Inferior parietal cortex (tissue), 1 donor: ENCODE data around the gene ZNF446.
A peak's percentile ranks its signal among the peaks of the same experiment; 100 is the strongest.
"Not testable (repeated sequence)": the region's sequence is repeated elsewhere in the genome, so short reads cannot be mapped to it uniquely, and the experiment has no call there.

Source experiments
- DNase-seq: peaks from one replicate; pipeline ENCODE4 v3.0.0-alpha.2; 2016; ENCODE audit errors: extremely low spot score

Gene ZNF446

DNA sequence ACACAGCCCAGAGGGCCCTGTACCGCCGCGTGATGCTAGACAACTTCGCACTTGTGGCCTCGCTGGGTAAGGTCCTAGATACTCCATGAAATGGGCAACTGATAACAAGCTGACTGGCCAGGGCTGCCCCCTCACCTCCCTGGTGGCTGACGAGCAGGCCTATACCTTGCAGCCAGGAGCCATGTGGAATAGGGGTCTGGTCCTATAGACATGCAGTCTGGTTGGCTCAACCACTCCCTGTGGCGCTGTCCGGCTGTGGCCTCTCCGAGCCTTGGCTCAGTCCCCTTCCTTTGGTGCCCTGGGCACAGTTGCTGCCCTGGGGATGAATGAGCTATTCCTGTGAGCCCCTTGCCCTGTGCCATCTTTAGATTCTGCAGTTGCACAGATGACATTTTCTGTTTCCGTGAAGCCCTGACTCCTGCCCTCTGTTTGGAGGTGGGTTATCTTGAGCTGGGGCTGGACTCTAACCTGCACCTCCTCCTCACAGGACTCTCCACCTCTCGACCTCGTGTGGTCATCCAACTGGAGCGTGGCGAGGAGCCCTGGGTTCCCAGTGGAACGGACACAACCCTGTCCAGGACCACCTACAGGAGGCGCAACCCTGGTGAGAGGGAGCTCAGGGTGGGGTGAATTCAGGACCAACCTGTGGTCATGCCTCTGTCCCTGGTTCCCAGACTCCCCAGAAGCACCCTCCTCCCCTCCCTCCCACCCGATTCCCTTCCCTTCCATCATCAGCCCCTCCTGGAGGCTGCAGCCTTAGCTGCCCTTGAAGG lies 6.7 kb upstream of the ZNF446 start:
- no peak for DNase-seq

GRCh38 chr19:58470837-58471543 lies 5.2 kb upstream of the ZNF446 start:
- not testable (repeated sequence) for DNase-seq

DNA sequence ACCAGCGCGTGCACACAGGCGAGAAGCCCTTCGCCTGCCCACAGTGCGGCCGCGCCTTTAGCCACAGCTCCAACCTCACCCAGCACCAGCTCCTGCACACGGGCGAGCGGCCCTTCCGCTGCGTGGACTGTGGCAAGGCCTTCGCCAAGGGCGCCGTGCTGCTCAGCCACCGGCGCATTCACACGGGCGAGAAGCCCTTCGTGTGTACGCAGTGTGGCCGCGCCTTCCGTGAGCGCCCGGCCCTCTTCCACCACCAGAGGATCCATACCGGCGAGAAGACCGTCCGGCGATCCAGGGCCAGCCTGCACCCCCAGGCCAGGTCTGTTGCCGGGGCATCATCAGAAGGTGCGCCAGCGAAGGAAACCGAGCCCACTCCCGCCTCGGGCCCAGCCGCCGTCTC lies 4.4 kb upstream of the ZNF446 start:
- DNase-seq = no peak

DNA sequence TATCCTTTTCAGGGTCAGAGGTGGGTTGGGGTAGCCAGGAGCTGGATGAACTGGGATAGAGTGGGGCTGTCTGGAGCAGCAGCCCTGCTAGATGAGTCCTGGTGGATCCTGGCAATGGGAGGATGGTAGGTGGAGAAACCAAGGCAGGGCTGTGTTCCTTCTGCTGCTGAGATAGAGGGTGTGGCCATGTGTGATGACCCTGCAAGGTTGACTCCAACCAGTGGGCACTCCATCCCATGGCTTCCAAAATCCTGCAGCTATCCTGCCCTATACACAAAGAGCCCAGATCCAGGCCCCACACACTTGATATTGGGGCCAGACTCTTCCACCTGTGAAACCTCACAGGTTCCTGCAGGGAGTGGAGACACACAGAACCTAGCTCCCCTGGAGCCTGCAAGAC lies 2.4 kb upstream of the ZNF446 start:
- DNase-seq = no peak

- DNase-seq = no peak
Observed at GRCh38 chr19:58474291-58474996, 1.7 kb upstream of the ZNF446 start.

DNA sequence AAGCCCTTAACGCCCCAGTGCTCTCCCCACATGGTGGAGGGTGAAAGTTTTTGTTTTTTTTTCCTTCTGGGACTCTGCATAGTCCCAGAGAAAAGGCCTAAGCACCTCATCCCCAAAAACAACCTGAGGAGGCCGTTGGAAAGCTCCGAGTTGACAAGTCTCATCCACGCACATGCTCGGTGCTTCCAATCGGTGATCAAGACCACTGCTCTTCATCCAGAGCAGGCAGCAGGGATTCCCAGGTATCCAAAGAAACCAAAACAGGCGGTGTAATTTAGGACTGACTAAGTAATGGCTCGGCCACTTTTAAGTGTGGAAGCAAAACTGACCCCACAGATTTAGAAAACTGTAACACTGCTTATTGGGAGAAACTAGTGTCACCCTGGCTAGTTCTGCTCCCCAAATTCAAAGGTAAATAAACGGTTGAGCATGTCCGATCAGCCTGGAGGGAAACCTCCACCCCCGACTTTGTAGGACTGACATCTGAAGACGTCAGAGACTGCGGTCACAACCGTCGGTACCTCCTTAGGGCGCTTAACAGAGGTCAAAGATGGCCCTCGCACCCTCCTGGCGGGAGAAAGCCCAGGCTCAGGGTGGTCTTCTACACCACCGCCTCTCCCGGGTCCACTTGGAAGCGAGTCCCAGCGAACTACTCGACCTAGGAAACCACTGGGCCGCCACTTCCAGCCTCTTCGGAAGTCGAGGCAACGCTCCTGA lies 997 bp upstream of the ZNF446 start:
- peak; percentile 6 for DNase-seq

DNA sequence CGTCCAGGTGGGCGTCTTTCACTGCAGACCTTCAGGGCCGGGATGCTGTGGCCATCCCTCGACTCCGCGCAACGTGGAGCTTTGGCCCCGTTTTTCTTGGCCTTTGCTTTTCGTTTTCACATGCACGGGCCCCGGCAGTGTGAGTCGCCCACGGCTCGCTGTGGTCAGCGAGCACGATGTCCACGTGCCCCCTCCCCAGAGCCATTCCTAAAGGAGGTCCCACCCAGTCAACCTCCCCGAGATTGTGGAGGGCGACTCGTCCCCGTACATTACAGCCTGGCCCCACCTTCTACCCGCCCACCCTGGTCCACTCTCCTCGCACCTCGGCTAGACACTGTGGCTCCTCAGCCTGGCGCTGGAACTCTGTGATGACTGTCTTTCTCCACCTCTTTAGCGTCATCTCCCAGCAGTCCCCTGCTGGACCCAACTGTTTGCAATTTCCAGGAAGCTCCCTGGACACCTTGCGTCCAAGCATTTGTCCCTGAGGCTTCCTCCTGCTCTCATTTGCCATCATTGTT lies 405 bp downstream of the ZNF446 start:
- DNase-seq = peak; percentile 19

GRCh38 chr19:58477130-58477529 lies 978 bp downstream of the ZNF446 start:
- no peak for DNase-seq

DNA sequence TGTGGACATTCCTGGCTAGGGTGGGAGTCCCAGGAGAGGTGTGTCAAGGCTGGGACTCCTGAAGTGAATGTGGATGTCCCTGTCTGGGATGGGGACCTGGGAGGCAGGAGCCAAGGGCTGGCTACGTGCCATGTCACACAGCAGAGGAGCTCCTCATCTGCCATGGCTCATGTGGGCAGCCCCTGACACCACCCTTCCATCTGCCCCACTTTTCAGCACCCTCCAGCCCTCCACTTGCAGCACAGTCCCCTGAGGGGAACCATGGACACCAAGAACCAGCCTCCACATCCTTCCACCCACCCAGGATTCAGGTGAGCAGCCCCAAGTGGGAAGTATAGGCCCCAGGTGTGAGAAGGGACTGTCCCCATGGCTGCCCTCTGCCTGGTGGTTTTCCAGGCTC lies 1.7 kb downstream of the ZNF446 start:
- no peak for DNase-seq

GRCh38 chr19:58479303-58479702 lies 3.2 kb downstream of the ZNF446 start:
- DNase-seq = no peak

DNA sequence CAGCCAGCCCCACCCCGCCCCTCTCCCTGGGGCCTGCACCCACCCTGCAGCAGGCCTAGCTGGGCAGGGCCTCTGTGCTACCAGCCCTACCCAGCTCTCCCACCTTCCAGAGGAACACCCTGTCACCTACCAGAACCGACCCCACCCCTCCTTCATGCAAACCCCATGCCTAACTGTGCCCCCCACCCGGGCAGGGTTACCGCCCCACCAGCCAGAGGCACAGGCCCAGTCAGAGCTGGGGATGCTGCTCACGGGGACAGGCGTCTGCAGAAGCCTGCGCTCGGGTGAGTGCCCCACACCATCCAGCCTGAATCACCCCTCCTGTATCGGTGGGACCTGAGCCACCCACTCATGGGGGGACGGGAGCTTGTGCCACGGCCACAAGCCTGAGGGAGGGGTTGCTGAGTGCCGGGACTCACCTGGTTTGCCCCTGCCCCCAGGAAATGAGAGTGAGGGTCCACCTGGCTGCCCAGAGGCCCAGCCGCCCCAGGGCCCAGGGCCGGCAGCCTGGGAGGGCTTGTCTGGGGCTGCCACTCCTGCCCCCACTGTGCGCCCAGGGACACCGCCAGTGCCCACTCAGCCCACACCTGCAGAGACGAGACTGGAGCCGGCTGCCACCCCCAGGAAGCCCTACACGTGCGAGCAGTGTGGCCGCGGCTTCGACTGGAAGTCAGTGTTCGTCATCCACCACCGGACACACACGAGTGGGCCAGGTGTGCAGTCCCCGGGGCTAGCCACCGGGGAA lies 3.8 kb downstream of the ZNF446 start:
- no peak for DNase-seq

GRCh38 chr19:58480481-58480830 lies 4.3 kb downstream of the ZNF446 start:
- no peak for DNase-seq

- DNase-seq = no peak
Observed at GRCh38 chr19:58480831-58481230, 4.7 kb downstream of the ZNF446 start.

GRCh38 chr19:58482372-58482771 lies 6.2 kb downstream of the ZNF446 start:
- DNase-seq = no peak

DNA sequence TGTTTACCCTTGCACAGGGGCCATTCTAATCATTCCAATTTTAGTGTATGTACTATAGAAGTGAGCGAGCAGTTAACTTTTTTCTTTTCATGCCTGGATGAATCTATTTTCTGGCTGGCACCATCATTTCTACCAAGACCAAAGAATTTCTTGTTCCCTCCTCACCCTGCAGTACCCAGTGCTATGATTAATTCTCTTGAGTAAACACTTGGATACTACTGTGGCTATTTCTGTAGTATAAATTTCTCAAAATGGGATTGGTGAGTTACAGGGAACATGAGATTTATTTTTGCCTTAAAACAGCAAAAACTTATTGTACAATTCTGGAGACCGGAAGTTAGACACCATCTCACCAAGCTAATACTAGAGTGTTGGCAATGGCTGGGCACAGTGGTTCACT lies 7.6 kb downstream of the ZNF446 start:
- peak; percentile 29 for DNase-seq

DNA sequence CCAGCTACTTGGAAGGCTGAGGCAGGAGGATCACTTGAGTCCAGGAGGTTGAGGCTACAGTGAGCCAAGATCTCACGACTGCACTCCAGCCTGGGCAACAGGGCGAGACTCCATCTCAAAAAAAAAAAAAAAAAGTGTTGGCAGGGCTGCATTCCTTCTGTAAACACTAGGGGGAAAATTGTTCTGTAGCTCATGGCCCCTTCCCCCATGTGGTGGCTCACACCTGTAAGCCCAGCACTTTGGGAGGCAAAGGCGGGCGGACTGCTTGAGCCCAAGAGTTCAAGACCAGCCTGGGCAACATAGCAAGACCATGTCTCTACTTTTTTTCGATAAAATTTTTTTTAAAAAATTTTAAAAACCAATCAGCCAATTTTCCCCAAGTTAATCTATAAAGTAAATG lies 8.2 kb downstream of the ZNF446 start:
- not testable (repeated sequence) for DNase-seq

GRCh38 chr19:58491393-58491792 lies 15.2 kb downstream of the ZNF446 start:
- no peak for DNase-seq

- DNase-seq = peak; percentile 20
Observed at GRCh38 chr19:58492265-58492664, 16.1 kb downstream of the ZNF446 start.

GRCh38 chr19:58497634-58498170 lies 21.6 kb downstream of the ZNF446 start:
- no peak for DNase-seq

- DNase-seq = no peak
Observed at GRCh38 chr19:58498316-58499020, 22.3 kb downstream of the ZNF446 start.
